PC-3 (cell line): Measurements from ENCODE around the gene CCDC88B. TPM values are rescaled to one million over a fixed set of nuclear protein-coding genes. Genes with fewer than 3 reads are reported as not detected.

ENCODE experiments used
- ATAC-seq: fragments of 200-7000 bp; cut with Tn5 transposase; 2 replicates; pipeline ENCODE4 v1.9.1; 2020; ENCODE audit warnings: mild to moderate bottlenecking, moderate library complexity
- BruUV-seq: library from RNA; stranded (reverse); fragments of 400-500 nt; replicated peaks from 2 replicates; lab custom pipeline; 2021; lab: Mats Ljungman, UMichigan
- CTCF ChIA-PET: fragments of 300-600 bp; sonication (Branson Sonifier 250); formaldehyde crosslinking; loops from one replicate; lab custom pipeline; 2022; ENCODE audit warnings: antibody characterized with exemption; lab: Charles Lee
- POLR2A ChIA-PET: fragments of 300-600 bp; sonication (Branson Sonifier 250); formaldehyde crosslinking; loops from one replicate; lab custom pipeline; 2022; ENCODE audit warnings: antibody characterized with exemption; ENCODE audit not compliant: unreplicated experiment; lab: Charles Lee
- DNase-seq: peaks from one replicate; pipeline ENCODE4 v3.0.0-alpha.2; 2015
- H2AFZ ChIP-seq: fragments of 300-600 bp; sonication (generic); 2 replicates; pipeline ENCODE4 v1.6.0; 2016; ENCODE audit warnings: antibody characterized with exemption, low read length
- H3F3A ChIP-seq: fragments of 300-600 bp; sonication (generic); one replicate; pipeline ENCODE4 v1.6.0; 2017; ENCODE audit warnings: antibody characterized with exemption, low read length, control low read depth, mild to moderate bottlenecking; ENCODE audit not compliant: unreplicated experiment
- H3K27ac ChIP-seq: fragments of 300-600 bp; sonication (generic); 2 replicates; pipeline ENCODE4 v1.5.1; 2016; ENCODE audit warnings: mild to moderate bottlenecking, low read length
- H3K27me3 ChIP-seq: fragments of 300-600 bp; sonication (generic); 2 replicates; pipeline ENCODE4 v1.6.1; 2016; ENCODE audit warnings: low read length, mixed read lengths
- H3K36me3 ChIP-seq: fragments of 300-600 bp; sonication (generic); 2 replicates; pipeline ENCODE4 v1.6.1; 2016; ENCODE audit warnings: low read depth, mixed run types, low read length, mixed read lengths
- H3K4me1 ChIP-seq: fragments of 300-600 bp; sonication (generic); 2 replicates; pipeline ENCODE4 v1.5.1; 2016; ENCODE audit warnings: low read length; ENCODE audit not compliant: insufficient read depth
- H3K4me2 ChIP-seq: fragments of 300-600 bp; sonication (generic); 2 replicates; pipeline ENCODE4 v1.6.0; 2016; ENCODE audit warnings: low read length
- H3K4me3 ChIP-seq: fragments of 300-600 bp; sonication (generic); 2 replicates; pipeline ENCODE4 v1.5.1; 2016; ENCODE audit warnings: mild to moderate bottlenecking, low read length, mixed read lengths
- H3K79me2 ChIP-seq: fragments of 300-600 bp; sonication (generic); 2 replicates; pipeline ENCODE4 v1.6.1; 2017; ENCODE audit warnings: low read length, mixed read lengths
- H3K9ac ChIP-seq: fragments of 300-600 bp; sonication (generic); 2 replicates; pipeline ENCODE4 v1.6.0; 2016; ENCODE audit warnings: mild to moderate bottlenecking, low read length
- H3K9me2 ChIP-seq: fragments of 300-600 bp; sonication (generic); replicated peaks from 2 replicates; pipeline ENCODE4 v1.6.1; 2016; ENCODE audit warnings: mixed run types, low read length, mixed read lengths
- H3K9me3 ChIP-seq: fragments of 300-600 bp; sonication (generic); 2 replicates; pipeline ENCODE4 v1.6.1; 2016; ENCODE audit warnings: low read length, mixed read lengths
- H4K20me1 ChIP-seq: fragments of 300-600 bp; sonication (generic); 2 replicates; pipeline ENCODE4 v1.6.1; 2016; ENCODE audit warnings: low read length, mixed read lengths
- CTCF ChIP-seq: fragments of 300-600 bp; sonication (generic); conservative IDR thresholded peaks from 2 replicates; pipeline ENCODE4 v1.5.1; 2017; ENCODE audit warnings: antibody characterized with exemption, low read depth, mild to moderate bottlenecking, low read length
- EZH2 ChIP-seq: fragments of 300-600 bp; sonication (generic); IDR thresholded peaks from one replicate; pipeline ENCODE4 v1.6.1; 2017; ENCODE audit warnings: antibody characterized with exemption, mild to moderate bottlenecking, low read length; ENCODE audit not compliant: unreplicated experiment
- EZH2phosphoT487 ChIP-seq: fragments of 300-600 bp; sonication (generic); IDR thresholded peaks from 2 replicates; pipeline ENCODE4 v1.6.1; 2018; ENCODE audit warnings: mild to moderate bottlenecking, antibody characterized with exemption, low read length, borderline replicate concordance
- intact Hi-C: fragments of 100-400 bp; cut with micrococcal nuclease; formaldehyde crosslinking; loops from 2 replicates; pipeline ENCODE4 v1.9.0; 2023
- total RNA-seq: library from RNA; depleted of rRNA; stranded (reverse); fragments of >200 nt; gene quantifications from 2 replicates; pipeline ENCODE4 v1.2.3, GENCODE V29; 2014

Gene CCDC88B
- total RNA-seq, 1 experiment from 2014 or later, result 21.0 TPM

GRCh38 chr11:64356498-64357411 lies 16.8 kb downstream of the CCDC88B start:
- no peak overlapping the region for H3K9ac ChIP-seq
- peaks cover 28% of the 10 kb centered on the region for H3K79me2 ChIP-seq
- no TSS peak for BruUV-seq
- POLR2A ChIA-PET, result interaction anchor here (0.5 to 1.1 kb wide), 3 partner anchors 39 to 93 kb away, joined by 3 to 5 read pairs (median 4); partner anchors contain the start of genes PRDX5 and TRMT112
- no peak overlapping the region for H3K27ac ChIP-seq
- H3K9me2 ChIP-seq, result no peaks in the 10 kb centered on the region
- no peaks in the 10 kb centered on the region for H3K27me3 ChIP-seq
- CTCF ChIA-PET, result interaction anchor here (0.5 to 4.5 kb wide), 11 partner anchors 14 to 294 kb away, joined by 3 to 106 read pairs (median 4); partner anchors contain the start of genes DNAJC4, PRDX5 and TRMT112
- peaks cover 7% of the 10 kb centered on the region; the same call in 1 of the 2 replicates for H3K36me3 ChIP-seq
- no peak overlapping the region for H3K4me3 ChIP-seq
- H4K20me1 ChIP-seq, result peaks cover 11% of the 10 kb centered on the region; the same call in 1 of the 2 replicates
- H3K9me3 ChIP-seq, result no peaks in the 10 kb centered on the region
- H3F3A ChIP-seq, result no peaks in the 10 kb centered on the region
- intact Hi-C loops, result loop anchor here (5.0 kb wide), 2 partner anchors 91 to 296 kb away; no protein-coding TSS in a partner anchor
- H3K4me2 ChIP-seq, result no peak overlapping the region
- DNase-seq (peak; percentile 79), ATAC-seq (no peak)
- H3K4me1 ChIP-seq, result peaks cover 36% of the 10 kb centered on the region
- TF ChIP-seq EZH2 (no peak), EZH2phosphoT487 (no peak), CTCF (peak; percentile 80)
- H2AFZ ChIP-seq, result no peak overlapping the region

GRCh38 chr11:64357446-64357845 lies 17.4 kb downstream of the CCDC88B start:
- Histone ChIP-seq H2AFZ (0 out of 2 replicates have a peak overlapping the region, but pooled peaks have one; percentile 1), H3K27me3 (no peaks in the 10 kb centered on the region), H3F3A (no peaks in the 10 kb centered on the region), H3K36me3 (peaks cover 12% of the 10 kb centered on the region), H3K79me2 (peaks cover 28% of the 10 kb centered on the region), H3K9me3 (no peaks in the 10 kb centered on the region), H4K20me1 (peaks cover 11% of the 10 kb centered on the region; the same call in 1 of the 2 replicates), H3K9ac (no peak overlapping the region), H3K4me3 (no peak overlapping the region), H3K4me2 (peak overlapping the region; percentile 96), H3K4me1 (peaks cover 36% of the 10 kb centered on the region), H3K9me2 (no peaks in the 10 kb centered on the region), H3K27ac (no peak overlapping the region)
- no TSS peak for BruUV-seq
- no peak for TF ChIP-seq EZH2
- no peak for TF ChIP-seq CTCF
- CTCF ChIA-PET, result interaction anchor here (1.6 to 4.5 kb wide), 4 partner anchors 15 to 294 kb away, joined by 3 to 106 read pairs (median 6); partner anchors contain the start of genes PRDX5 and TRMT112
- DNase-seq (no peak), ATAC-seq (no peak)
- intact Hi-C loops, result loop anchor here (5.0 kb wide), 2 partner anchors 90 to 295 kb away; no protein-coding TSS in a partner anchor
- POLR2A ChIA-PET, result no interaction called here
